ENCODE results near the gene BAG5.
A peak's percentile ranks its signal among the peaks of the same experiment; 100 is the strongest.
"Not testable (repeated sequence)": the region's sequence is repeated elsewhere in the genome, so short reads cannot be mapped to it uniquely, and the experiment has no call there.

Gene BAG5

GRCh38 chr14:103521951-103522563 lies 40.4 kb downstream of the BAG5 start:
- DNase-seq: no peak

GRCh38 chr14:103521438-103521950 lies 41.0 kb downstream of the BAG5 start:
- no peak for DNase-seq

GRCh38 chr14:103520657-103521437 lies 41.6 kb downstream of the BAG5 start:
- peak; percentile 77 for DNase-seq

- DNase-seq: no peak
Measured at GRCh38 chr14:103520269-103520656, 42.2 kb downstream of the BAG5 start.

GRCh38 chr14:103519837-103520212 lies 42.6 kb downstream of the BAG5 start:
- DNase-seq: no peak

GRCh38 chr14:103519043-103519836 lies 43.2 kb downstream of the BAG5 start:
- DNase-seq: peak; percentile 82

- DNase-seq: peak; percentile 46
Measured at GRCh38 chr14:103518422-103519042, 43.9 kb downstream of the BAG5 start.

- no peak for DNase-seq
Measured at GRCh38 chr14:103517721-103518421, 44.6 kb downstream of the BAG5 start.

GRCh38 chr14:103517174-103517566 lies 45.3 kb downstream of the BAG5 start:
- DNase-seq: no peak

- DNase-seq: no peak
Measured at GRCh38 chr14:103516426-103517173, 45.9 kb downstream of the BAG5 start.

- no peak for DNase-seq
Measured at GRCh38 chr14:103514596-103515421, 47.6 kb downstream of the BAG5 start.

- DNase-seq: peak; percentile 47
Measured at GRCh38 chr14:103512701-103513611, 49.5 kb downstream of the BAG5 start.

GRCh38 chr14:103512180-103512579 lies 50.3 kb downstream of the BAG5 start:
- DNase-seq: not testable (repeated sequence)

GRCh38 chr14:103510724-103511693 lies 51.4 kb downstream of the BAG5 start:
- DNase-seq: no peak

GRCh38 chr14:103509864-103510723 lies 52.4 kb downstream of the BAG5 start:
- DNase-seq: no peak

- no peak for DNase-seq
Measured at GRCh38 chr14:103508521-103509329, 53.7 kb downstream of the BAG5 start.

Measured in NCI-H226 (cell line).